Stimulated activated CD4-positive, alpha-beta T cell treated with anti-CD3 and anti-CD28 coated beads, Interleukin-15, amount 100 ng/mL, for 48 hours (primary cell): ENCODE data around the gene ANKS1B.
A peak's percentile ranks its signal among the peaks of the same experiment; 100 is the strongest.

ENCODE experiments used
- DNase-seq, 2 donors: peaks; one replicate each; pipeline ENCODE4 v3.0.0-alpha.2; 2020; ENCODE audit warnings: low read depth in 2 of 2

ANKS1B gene

GRCh38 chr12:98735821-98736220 lies 1248.9 kb downstream of the ANKS1B start:
- DNase-seq = no peak

- no peak for DNase-seq
Observed at GRCh38 chr12:98733667-98734350, 1250.9 kb downstream of the ANKS1B start.

- no peak for DNase-seq
Observed at GRCh38 chr12:98730412-98730811, 1254.3 kb downstream of the ANKS1B start.

GRCh38 chr12:98727196-98727595 lies 1257.5 kb downstream of the ANKS1B start:
- no peak for DNase-seq

GRCh38 chr12:98725476-98726247 lies 1259.1 kb downstream of the ANKS1B start:
- DNase-seq = peak; percentile 27 to 39

GRCh38 chr12:98724384-98725155 lies 1260.2 kb downstream of the ANKS1B start:
- no peak for DNase-seq

- DNase-seq = no peak
Observed at GRCh38 chr12:98721204-98721702, 1263.5 kb downstream of the ANKS1B start.

- no peak for DNase-seq
Observed at GRCh38 chr12:98719515-98720504, 1264.9 kb downstream of the ANKS1B start.

GRCh38 chr12:98714426-98714825 lies 1270.3 kb downstream of the ANKS1B start:
- DNase-seq = no peak

- DNase-seq = no peak
Observed at GRCh38 chr12:98709022-98709421, 1275.7 kb downstream of the ANKS1B start.

GRCh38 chr12:98701166-98701565 lies 1283.6 kb downstream of the ANKS1B start:
- DNase-seq = no peak

- no peak for DNase-seq
Observed at GRCh38 chr12:98699586-98699985, 1285.2 kb downstream of the ANKS1B start.

GRCh38 chr12:98698603-98699463 lies 1285.9 kb downstream of the ANKS1B start:
- peak; percentile 8 to 37 for DNase-seq

GRCh38 chr12:98697209-98697608 lies 1287.5 kb downstream of the ANKS1B start:
- DNase-seq = no peak

GRCh38 chr12:98696036-98696646 lies 1288.6 kb downstream of the ANKS1B start:
- no peak for DNase-seq

GRCh38 chr12:98691351-98691750 lies 1293.4 kb downstream of the ANKS1B start:
- no peak for DNase-seq

GRCh38 chr12:98686603-98687002 lies 1298.1 kb downstream of the ANKS1B start:
- DNase-seq = no peak
